ENCODE data around the gene ST6GALNAC4.

The ST6GALNAC4 gene

GRCh38 chr9:127946728-127947127 lies 29.9 kb upstream of the ST6GALNAC4 start:
- no peak for DNase-seq (ENCODE audit: low read depth in 2 of 2)

- DNase-seq (ENCODE audit: low read depth in 2 of 2) = no peak
Measured at GRCh38 chr9:127945942-127946341, 29.1 kb upstream of the ST6GALNAC4 start.

DNA sequence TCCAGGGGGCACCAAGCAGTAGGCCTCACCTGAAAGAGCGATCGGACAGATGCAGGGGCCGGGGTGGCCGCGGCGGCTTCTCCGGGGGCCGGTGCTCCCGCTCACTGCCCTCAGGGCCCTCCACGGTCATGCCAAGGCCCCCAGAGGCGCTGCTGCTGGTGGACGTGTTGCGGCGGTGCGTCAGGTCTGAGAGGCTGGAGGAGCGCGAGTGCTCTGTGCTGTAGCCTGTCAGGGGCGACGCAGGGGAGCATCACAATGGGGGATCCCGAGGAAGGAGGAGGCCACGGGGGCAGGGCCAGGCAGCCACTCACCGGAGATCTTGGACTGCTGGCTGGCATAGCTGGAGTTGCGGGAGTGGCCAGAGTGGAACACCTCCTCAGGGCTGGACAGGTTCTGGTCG lies 28.5 kb upstream of the ST6GALNAC4 start:
- DNase-seq (ENCODE audit: low read depth in 2 of 2) = no peak

DNA sequence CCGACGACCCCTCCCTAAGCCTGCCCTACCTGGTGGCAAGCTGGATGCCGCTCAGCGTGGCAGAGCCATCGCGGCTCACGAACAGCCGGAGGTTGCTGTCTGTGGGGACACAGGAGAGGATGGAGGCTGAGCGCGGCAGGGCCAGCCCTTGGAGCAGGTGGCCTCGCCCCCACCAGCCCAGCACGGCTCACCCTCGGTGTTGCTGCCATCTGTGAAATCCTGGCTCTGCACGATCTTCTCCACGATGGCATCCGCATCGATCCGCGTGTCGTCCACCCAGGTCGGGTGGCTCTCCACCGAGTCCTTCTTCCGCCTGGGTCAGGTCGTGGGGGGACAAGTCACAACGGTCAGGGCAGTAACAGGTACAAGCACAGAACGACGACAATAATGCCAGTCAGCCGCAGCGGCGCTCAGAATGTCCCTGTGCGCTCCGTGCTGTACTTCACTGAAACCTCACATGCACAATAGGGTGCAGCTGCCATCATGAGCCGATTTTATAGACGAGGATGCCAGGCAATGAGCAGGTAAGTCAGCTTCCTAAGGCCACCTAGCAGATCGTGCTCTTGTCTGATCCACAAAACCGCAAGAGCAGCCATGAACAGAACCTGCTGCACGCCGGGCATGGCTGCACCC lies 27.9 kb upstream of the ST6GALNAC4 start:
- DNase-seq (ENCODE audit: low read depth in 2 of 2) = no peak

DNA sequence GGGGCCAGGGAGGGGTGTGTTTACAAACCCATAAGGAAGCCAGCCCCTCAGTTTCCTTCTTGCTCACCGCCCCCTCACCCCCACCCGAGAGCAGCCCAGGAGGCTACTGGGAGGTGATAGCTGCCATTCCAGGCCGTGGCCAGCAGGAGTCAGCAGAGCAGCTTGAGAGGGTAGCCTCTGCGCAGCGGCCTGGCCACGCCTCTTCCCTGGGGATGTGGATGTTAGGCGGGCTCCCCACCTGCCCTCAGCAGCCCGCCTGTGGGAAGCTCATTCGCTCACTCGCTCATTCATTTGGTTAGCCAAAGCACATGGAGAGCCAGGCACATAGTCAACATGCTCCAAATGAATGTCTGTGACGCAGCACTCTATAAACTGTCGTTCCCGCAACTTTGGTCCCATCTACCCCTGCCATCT lies 26.9 kb upstream of the ST6GALNAC4 start:
- DNase-seq (ENCODE audit: low read depth in 2 of 2) = peak; percentile 69 to 70

- no peak for DNase-seq (ENCODE audit: low read depth in 2 of 2)
Measured at GRCh38 chr9:127943011-127943662, 26.3 kb upstream of the ST6GALNAC4 start.

DNA sequence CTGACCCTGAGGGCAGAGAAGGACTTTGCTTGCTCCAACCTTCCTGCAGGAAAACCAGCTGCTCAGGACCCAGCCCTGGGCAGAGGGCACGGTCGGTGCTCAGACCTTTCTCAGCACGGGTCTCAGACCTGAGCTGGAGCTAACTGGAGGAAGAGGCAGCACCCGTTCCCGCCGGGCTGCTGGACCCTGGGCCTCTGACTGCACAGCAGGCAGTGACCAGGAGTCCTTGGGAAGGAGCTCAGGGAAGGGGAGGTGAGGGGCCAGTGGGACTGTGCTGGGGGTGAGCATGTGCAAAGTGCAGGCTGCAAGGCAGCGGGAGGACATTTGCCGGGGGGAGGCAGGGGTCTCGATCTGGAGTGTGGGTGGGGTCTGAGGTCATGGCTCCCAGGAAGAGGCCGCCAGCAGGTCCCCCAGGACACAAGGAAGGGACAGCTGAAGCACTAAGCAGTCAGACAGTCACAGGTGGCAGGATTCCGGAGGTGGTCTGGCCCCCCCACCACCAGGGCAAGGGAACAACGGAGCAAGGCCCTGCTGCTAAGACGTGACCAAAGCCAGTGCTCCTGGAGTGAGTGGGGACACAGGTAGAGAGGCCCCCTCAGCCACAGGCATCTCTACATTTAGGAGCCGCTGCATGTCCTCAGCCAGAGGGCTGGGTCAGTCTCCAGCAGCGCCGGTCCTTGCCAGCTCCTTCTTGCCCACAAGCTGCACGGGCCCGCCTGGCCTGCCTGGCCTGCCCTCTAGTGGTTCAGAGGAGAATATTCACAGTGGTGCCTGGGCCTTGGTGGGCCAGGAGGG lies 25.6 kb upstream of the ST6GALNAC4 start:
- DNase-seq (ENCODE audit: low read depth in 2 of 2) = no peak

- DNase-seq (ENCODE audit: low read depth in 2 of 2) = no peak
Measured at GRCh38 chr9:127941961-127942215, 25.0 kb upstream of the ST6GALNAC4 start.

GRCh38 chr9:127941062-127941960 lies 24.5 kb upstream of the ST6GALNAC4 start:
- DNase-seq (ENCODE audit: low read depth in 2 of 2) = no peak

DNA sequence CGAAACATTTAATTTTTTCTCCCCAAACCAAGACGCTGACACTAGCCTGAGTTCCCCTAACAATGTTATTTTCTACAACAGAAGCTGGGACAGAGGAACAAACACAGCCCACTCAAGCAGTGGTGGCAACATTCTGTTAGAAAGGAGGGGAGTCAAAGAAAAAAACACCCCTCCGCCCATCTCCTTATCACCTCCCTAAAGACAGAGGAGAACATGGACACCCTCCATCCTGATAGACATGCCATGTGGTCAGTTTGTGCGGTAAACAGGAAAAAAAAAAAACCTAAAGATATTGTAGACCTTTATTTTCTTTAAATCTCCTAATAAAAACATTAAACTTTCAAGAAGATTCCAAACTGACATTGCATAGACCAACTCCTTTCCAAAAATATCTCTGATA lies 23.8 kb upstream of the ST6GALNAC4 start:
- DNase-seq (ENCODE audit: low read depth in 2 of 2) = no peak

- DNase-seq (ENCODE audit: low read depth in 2 of 2) = no peak
Measured at GRCh38 chr9:127938298-127938690, 21.5 kb upstream of the ST6GALNAC4 start.

DNA sequence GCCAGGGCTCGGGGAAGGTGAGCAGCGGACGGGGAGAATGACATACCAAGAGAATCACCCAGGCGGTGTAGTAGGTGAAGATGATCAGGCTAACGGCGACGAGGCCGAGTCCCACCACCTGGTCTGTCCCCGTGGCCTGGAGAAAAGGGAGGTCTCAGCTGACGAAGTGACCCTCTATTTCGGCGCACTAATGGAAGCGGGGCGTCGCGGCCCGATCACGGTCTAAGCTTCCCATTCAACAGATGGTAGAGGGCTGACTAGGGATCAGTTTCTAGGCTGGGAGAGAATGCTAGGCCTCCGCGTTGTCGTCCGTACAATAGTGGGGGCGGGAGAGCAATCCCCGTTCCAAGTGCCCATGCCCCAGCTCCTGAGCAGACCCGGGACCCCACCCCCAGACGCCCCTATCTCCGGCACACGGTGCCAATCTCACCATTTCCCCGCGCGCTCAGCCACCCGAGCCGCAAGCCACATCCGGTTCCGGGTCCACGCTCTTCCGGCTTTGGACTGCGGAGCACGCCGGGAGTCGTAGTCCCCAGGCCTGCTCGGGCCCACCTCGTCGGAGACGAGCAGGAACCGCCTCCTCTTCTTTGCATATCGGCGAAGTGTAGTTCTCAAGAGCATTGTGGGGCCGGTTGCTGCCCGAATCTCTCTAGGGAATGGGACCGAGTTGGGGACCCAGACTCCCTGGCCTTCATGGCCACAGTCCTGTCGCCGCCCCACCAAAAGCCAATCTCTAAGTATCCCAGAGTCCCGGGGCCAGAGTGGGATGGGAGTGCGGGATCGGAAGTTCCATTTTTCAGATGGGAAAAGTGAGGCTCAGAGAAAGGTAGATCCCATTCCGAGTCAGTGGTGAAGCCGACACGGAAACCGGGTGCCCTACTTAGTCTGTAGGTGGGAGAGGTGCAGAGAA lies 20.8 kb upstream of the ST6GALNAC4 start, which contains the start of gene DPM2:
DPM2 (minus strand) TSS at position 467 of the 910 bp plus-strand sequence; CDS start at position 433, 34 bp downstream.
- DNase-seq (ENCODE audit: low read depth in 2 of 2) = peak; percentile 82 to 83

- no peak for DNase-seq (ENCODE audit: low read depth in 2 of 2)
Measured at GRCh38 chr9:127937056-127937387, 20.2 kb upstream of the ST6GALNAC4 start.

GRCh38 chr9:127936347-127936852 lies 19.6 kb upstream of the ST6GALNAC4 start:
- no peak for DNase-seq (ENCODE audit: low read depth in 2 of 2)

GRCh38 chr9:127935765-127936221 lies 19.0 kb upstream of the ST6GALNAC4 start:
- no peak for DNase-seq (ENCODE audit: low read depth in 2 of 2)

GRCh38 chr9:127934986-127935385 lies 18.1 kb upstream of the ST6GALNAC4 start:
- no peak for DNase-seq (ENCODE audit: low read depth in 2 of 2)

GRCh38 chr9:127934248-127934647 lies 17.4 kb upstream of the ST6GALNAC4 start:
- DNase-seq (ENCODE audit: low read depth in 2 of 2) = no peak

GRCh38 chr9:127931092-127931881 lies 14.4 kb upstream of the ST6GALNAC4 start:
- no peak for DNase-seq (ENCODE audit: low read depth in 2 of 2)

GRCh38 chr9:127930231-127931091 lies 13.6 kb upstream of the ST6GALNAC4 start, which contains the start of gene PIP5KL1:
Gene PIP5KL1 (minus strand): TSS chr9:127930777. CDS start chr9:127930752, 25 bp downstream.
- peak in 1 of 2 donors; percentile 60 for DNase-seq (ENCODE audit: low read depth in 2 of 2)
